ENCODE data around the gene ADCY9. TPM values are rescaled to one million over a fixed set of nuclear protein-coding genes. Genes with fewer than 3 reads are reported as not detected.
A peak's percentile ranks its signal among the peaks of the same experiment; 100 is the strongest.
"Not testable (repeated sequence)": the region's sequence is repeated elsewhere in the genome, so short reads cannot be mapped to it uniquely, and the experiment has no call there.

Gene ADCY9
- total RNA-seq, 1 experiment from 2014 or later = 19.9 TPM

- H3K36me3 ChIP-seq = no peaks in the 10 kb centered on the region
- DNase-seq = peak; percentile 68 to 83
- H3K9me3 ChIP-seq (replicated peaks) = no peaks in the 10 kb centered on the region
- no peaks in the 10 kb centered on the region for H3K27me3 ChIP-seq
- H3K4me1 ChIP-seq = peaks cover 40% of the 10 kb centered on the region
- H3K27ac ChIP-seq = peak overlapping the region; percentile 98
- H3K4me3 ChIP-seq = peak overlapping the region; percentile 60
Observed at GRCh38 chr16:3951861-3952736, 164.1 kb downstream of the ADCY9 start.

GRCh38 chr16:3951380-3951779 is 164.9 kb downstream of the ADCY9 start:
- not testable (repeated sequence) for DNase-seq

GRCh38 chr16:3950343-3951193 is 165.7 kb downstream of the ADCY9 start:
- Histone ChIP-seq H3K27ac (peak overlapping the region; percentile 98), H3K4me3 (peak overlapping the region; percentile 60), H3K27me3 (no peaks in the 10 kb centered on the region), H3K9me3 (replicated peaks) (no peaks in the 10 kb centered on the region), H3K4me1 (peaks cover 54% of the 10 kb centered on the region), H3K36me3 (no peaks in the 10 kb centered on the region)
- peak; percentile 88 to 90 for DNase-seq

More at GRCh38 chr16:3951380-3951779, 164.9 kb downstream of the ADCY9 start:
- H3K27me3 ChIP-seq; H3K9me3 ChIP-seq (replicated peaks); H3K36me3 ChIP-seq: not testable (repeated sequence)
- Histone ChIP-seq H3K4me1 (peaks cover 47% of the 10 kb centered on the region), H3K27ac (peak overlapping the region; percentile 98), H3K4me3 (peak overlapping the region; percentile 60)

GRCh38 chr16:3949946-3950342 is 166.3 kb downstream of the ADCY9 start:
- Histone ChIP-seq H3K4me1 (peaks cover 60% of the 10 kb centered on the region), H3K27ac (peak overlapping the region; percentile 98), H3K36me3 (no peaks in the 10 kb centered on the region), H3K27me3 (no peaks in the 10 kb centered on the region), H3K9me3 (replicated peaks) (no peaks in the 10 kb centered on the region), H3K4me3 (peak overlapping the region; percentile 60)
- no peak for DNase-seq

GRCh38 chr16:3949287-3949686 is 167.0 kb downstream of the ADCY9 start:
- DNase-seq = peak; percentile 89 to 90
- Histone ChIP-seq H3K27ac (peak overlapping the region; percentile 98), H3K4me3 (peak overlapping the region; percentile 60), H3K36me3 (no peaks in the 10 kb centered on the region), H3K4me1 (peaks cover 58% of the 10 kb centered on the region), H3K27me3 (no peaks in the 10 kb centered on the region), H3K9me3 (replicated peaks) (no peaks in the 10 kb centered on the region)

- no peak for DNase-seq
- no peaks in the 10 kb centered on the region for H3K9me3 ChIP-seq (replicated peaks)
- no peaks in the 10 kb centered on the region for H3K27me3 ChIP-seq
- peak overlapping the region; percentile 98 for H3K27ac ChIP-seq
- peaks cover 50% of the 10 kb centered on the region for H3K4me1 ChIP-seq
- peak overlapping the region; percentile 60 for H3K4me3 ChIP-seq
- no peaks in the 10 kb centered on the region; the same call in 1 of the 2 replicates for H3K36me3 ChIP-seq
Observed at GRCh38 chr16:3948378-3948995, 167.8 kb downstream of the ADCY9 start.

- Histone ChIP-seq H3K9me3 (replicated peaks) (no peaks in the 10 kb centered on the region; the same call in 1 of the 2 replicates), H3K4me3 (no peak overlapping the region), H3K36me3 (peaks cover 11% of the 10 kb centered on the region), H3K4me1 (peaks cover 35% of the 10 kb centered on the region), H3K27me3 (no peaks in the 10 kb centered on the region), H3K27ac (peak overlapping the region; percentile 81)
- no peak for DNase-seq
Observed at GRCh38 chr16:3946604-3947180, 169.6 kb downstream of the ADCY9 start.

GRCh38 chr16:3945751-3946603 is 170.3 kb downstream of the ADCY9 start:
- H3K4me3 ChIP-seq = no peak overlapping the region
- no peaks in the 10 kb centered on the region; the same call in 1 of the 2 replicates for H3K9me3 ChIP-seq (replicated peaks)
- H3K4me1 ChIP-seq = peaks cover 29% of the 10 kb centered on the region
- no peaks in the 10 kb centered on the region for H3K27me3 ChIP-seq
- peak; percentile 97 to 98 for DNase-seq
- H3K36me3 ChIP-seq = peaks cover 11% of the 10 kb centered on the region
- peak overlapping the region; percentile 81 for H3K27ac ChIP-seq

- H3K4me3 ChIP-seq; H3K27ac ChIP-seq; DNase-seq; H3K9me3 ChIP-seq (replicated peaks); H3K27me3 ChIP-seq: not testable (repeated sequence)
- H3K36me3 ChIP-seq = peaks cover 11% of the 10 kb centered on the region
- H3K4me1 ChIP-seq = peaks cover 28% of the 10 kb centered on the region
Observed at GRCh38 chr16:3944457-3944856, 171.8 kb downstream of the ADCY9 start.

GRCh38 chr16:3942146-3942545 is 174.1 kb downstream of the ADCY9 start:
- not testable (repeated sequence) for H3K4me3 ChIP-seq; H3K27me3 ChIP-seq; H3K27ac ChIP-seq; DNase-seq; H3K9me3 ChIP-seq (replicated peaks)
- Histone ChIP-seq H3K4me1 (peaks cover 22% of the 10 kb centered on the region), H3K36me3 (peaks cover 11% of the 10 kb centered on the region)

GRCh38 chr16:3938843-3939624 is 177.2 kb downstream of the ADCY9 start:
- Histone ChIP-seq H3K4me1 (no peaks in the 10 kb centered on the region), H3K27ac (peak overlapping the region; percentile 55), H3K36me3 (peaks cover 11% of the 10 kb centered on the region), H3K27me3 (no peaks in the 10 kb centered on the region), H3K4me3 (peak overlapping the region; percentile 54), H3K9me3 (replicated peaks) (no peaks in the 10 kb centered on the region; the same call in 1 of the 2 replicates)
- peak; percentile 89 to 92 for DNase-seq

GRCh38 chr16:3938471-3938842 is 177.8 kb downstream of the ADCY9 start:
- Histone ChIP-seq H3K27ac (peak overlapping the region; percentile 55; the same call in 1 of the 2 replicates), H3K9me3 (replicated peaks) (no peaks in the 10 kb centered on the region; the same call in 1 of the 2 replicates), H3K27me3 (no peaks in the 10 kb centered on the region), H3K4me3 (peak overlapping the region; percentile 54), H3K36me3 (peaks cover 11% of the 10 kb centered on the region), H3K4me1 (no peaks in the 10 kb centered on the region)
- DNase-seq = no peak
